Bronchial epithelial cell (primary cell): ENCODE data around the gene SCAMP4. TPM values are rescaled to one million over a fixed set of nuclear protein-coding genes. Genes with fewer than 3 reads are reported as not detected.
A peak's percentile ranks its signal among the peaks of the same experiment; 100 is the strongest.

Experiments used
- DNase-seq: peaks from one replicate; pipeline ENCODE4 v3.0.0-alpha.2; 2010; ENCODE audit warnings: low read depth
- FAIRE-seq: peaks from 2 replicates; lab custom pipeline; 2011; peaks lifted over from hg19 to GRCh38; lab: Jason Lieb, UNC
- H3K27me3 ChIP-seq: 2 replicates; pipeline ENCODE4 v1.5.1; 2011; ENCODE audit warnings: low read length; ENCODE audit not compliant: control insufficient read depth, insufficient read depth
- H3K36me3 ChIP-seq: 2 replicates; pipeline ENCODE4 v1.5.1; 2011; ENCODE audit warnings: low read length; ENCODE audit not compliant: control insufficient read depth, insufficient read depth
- H3K4me3 ChIP-seq: 2 replicates; pipeline ENCODE4 v1.5.1; 2011; ENCODE audit warnings: mild to moderate bottlenecking, low read depth, low read length, control low read depth
- CTCF ChIP-seq: IDR thresholded peaks from 2 replicates; pipeline ENCODE4 v1.5.1; 2011; ENCODE audit warnings: mild to moderate bottlenecking, moderate library complexity, low read length, control low read depth, inconsistent platforms; ENCODE audit not compliant: insufficient read depth, severe bottlenecking
- total RNA-seq: library from RNA; depleted of rRNA; stranded (reverse); fragments of >200 nt; gene quantifications from 2 replicates; pipeline ENCODE4 v1.2.1, GENCODE V29; 2014

SCAMP4 gene
- total RNA-seq, 1 donor from 2014 or later: 14.2 TPM

GRCh38 chr19:1904860-1905109, 414 bp upstream of the SCAMP4 start:
- TF ChIP-seq CTCF: no peak
- FAIRE-seq (no peak), DNase-seq (no peak)
- Histone ChIP-seq H3K27me3 (no peaks in the 10 kb centered on the region), H3K4me3 (peak overlapping the region; percentile 19), H3K36me3 (no peaks in the 10 kb centered on the region)

- peak overlapping the region; percentile 51 for H3K4me3 ChIP-seq
- H3K36me3 ChIP-seq: no peaks in the 10 kb centered on the region
- H3K27me3 ChIP-seq: no peaks in the 10 kb centered on the region
- no peak for TF ChIP-seq CTCF
- FAIRE-seq (no peak), DNase-seq (no peak)
Measured at GRCh38 chr19:1905863-1906375, 720 bp downstream of the SCAMP4 start.

GRCh38 chr19:1906985-1907562, 1.9 kb downstream of the SCAMP4 start:
- H3K27me3 ChIP-seq: no peaks in the 10 kb centered on the region
- FAIRE-seq (no peak), DNase-seq (no peak)
- H3K4me3 ChIP-seq: no peak overlapping the region
- TF ChIP-seq CTCF: no peak
- no peaks in the 10 kb centered on the region for H3K36me3 ChIP-seq

GRCh38 chr19:1907563-1908363, 2.6 kb downstream of the SCAMP4 start:
- Histone ChIP-seq H3K4me3 (peak overlapping the region; percentile 23), H3K36me3 (peaks cover under 1% of the 10 kb centered on the region), H3K27me3 (no peaks in the 10 kb centered on the region)
- peak; percentile 38 for DNase-seq
- FAIRE-seq: no peak
- no peak for TF ChIP-seq CTCF

GRCh38 chr19:1908364-1908678, 3.1 kb downstream of the SCAMP4 start:
- Histone ChIP-seq H3K36me3 (peaks cover 2% of the 10 kb centered on the region), H3K27me3 (no peaks in the 10 kb centered on the region), H3K4me3 (peak overlapping the region; percentile 23)
- FAIRE-seq (no peak), DNase-seq (no peak)
- TF ChIP-seq CTCF: no peak
